ENCODE data around the gene MISP.

DNA sequence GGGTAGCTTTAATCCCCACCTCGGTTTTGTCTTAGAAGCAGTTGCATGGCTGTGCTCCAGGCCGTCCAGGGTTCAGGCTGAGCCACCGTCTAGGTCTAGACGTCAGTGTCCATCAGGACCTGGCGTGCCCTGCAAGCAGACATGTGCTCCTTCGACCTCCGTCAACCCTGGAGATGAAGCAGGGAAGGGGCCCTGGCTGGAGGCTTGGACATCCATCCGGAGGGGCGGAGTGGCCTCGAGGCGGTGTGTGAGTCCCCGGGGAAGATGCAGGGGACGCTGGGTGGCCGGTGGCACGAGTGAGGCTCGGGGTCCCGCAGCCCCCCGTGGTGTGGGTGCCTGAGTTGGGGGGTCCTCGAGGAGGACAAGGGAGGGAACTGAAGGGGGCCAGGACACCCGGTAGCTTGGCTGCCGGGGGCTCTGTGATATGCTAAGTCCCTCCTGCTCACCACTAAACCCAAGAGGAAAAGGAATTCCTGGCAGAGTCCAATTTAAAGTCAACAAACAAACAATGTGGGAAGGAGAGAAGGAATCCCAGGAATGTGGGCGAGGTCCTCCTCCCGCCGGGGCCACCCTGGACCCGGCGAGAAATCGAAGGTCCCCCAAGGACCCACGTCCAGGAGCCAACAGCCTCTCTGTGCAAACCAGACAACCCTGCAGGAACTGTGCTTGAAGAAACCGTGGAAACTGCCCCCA lies 31.4 kb downstream of the MISP start:
- TF ChIP-seq, protein P1, sequence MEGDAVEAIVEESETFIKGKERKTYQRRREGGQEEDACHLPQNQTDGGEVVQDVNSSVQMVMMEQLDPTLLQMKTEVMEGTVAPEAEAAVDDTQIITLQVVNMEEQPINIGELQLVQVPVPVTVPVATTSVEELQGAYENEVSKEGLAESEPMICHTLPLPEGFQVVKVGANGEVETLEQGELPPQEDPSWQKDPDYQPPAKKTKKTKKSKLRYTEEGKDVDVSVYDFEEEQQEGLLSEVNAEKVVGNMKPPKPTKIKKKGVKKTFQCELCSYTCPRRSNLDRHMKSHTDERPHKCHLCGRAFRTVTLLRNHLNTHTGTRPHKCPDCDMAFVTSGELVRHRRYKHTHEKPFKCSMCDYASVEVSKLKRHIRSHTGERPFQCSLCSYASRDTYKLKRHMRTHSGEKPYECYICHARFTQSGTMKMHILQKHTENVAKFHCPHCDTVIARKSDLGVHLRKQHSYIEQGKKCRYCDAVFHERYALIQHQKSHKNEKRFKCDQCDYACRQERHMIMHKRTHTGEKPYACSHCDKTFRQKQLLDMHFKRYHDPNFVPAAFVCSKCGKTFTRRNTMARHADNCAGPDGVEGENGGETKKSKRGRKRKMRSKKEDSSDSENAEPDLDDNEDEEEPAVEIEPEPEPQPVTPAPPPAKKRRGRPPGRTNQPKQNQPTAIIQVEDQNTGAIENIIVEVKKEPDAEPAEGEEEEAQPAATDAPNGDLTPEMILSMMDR (IDR thresholded peaks at IDR 0.05), result no peak
- TF ChIP-seq SIN3A (IDR thresholded peaks at IDR 0.05; ENCODE audit: borderline replicate concordance, insufficient read depth, low read depth, low read length) (no peak), POLR2AphosphoS5 (IDR thresholded peaks at IDR 0.05; ENCODE audit: low read depth, low read length) (peak; percentile 47; the same call in 1 of the 2 replicates)

Measured in Panc1 (cell line).